Natural killer cell treated with Interleukin-12 subunit alpha and Interleukin-12 subunit beta and Interleukin-15 and Interleukin-18, amount 100 ng/mL, for 72 hours (primary cell): ENCODE results near the gene FERD3L. TPM values are rescaled to one million over a fixed set of nuclear protein-coding genes. Genes with fewer than 3 reads are reported as not detected.
"Not testable (repeated sequence)": the region's sequence is repeated elsewhere in the genome, so short reads cannot be mapped to it uniquely, and the experiment has no call there.

ENCODE experiments used
- ATAC-seq, 2 donors: fragments of 150-1000 bp; cut with Tn5 transposase in 1 of 2; sonication (Bioruptor Pico), chemical (Tn5 transposase) in 1 of 2; 2 replicates each; pipeline ENCODE4 v1.10.0; 2021
- DNase-seq: peaks from one replicate; pipeline ENCODE4 v3.0.0; 2022; ENCODE audit warnings: low spot score
- H3K27ac Mint-ChIP-seq, 2 donors: 1 replicate in 1 of 2; 2 replicates in 1 of 2; pipeline ENCODE4 v1.8.0; 2022; ENCODE audit warnings: mixed read lengths in 2 of 2, mild to moderate bottlenecking in 1 of 2, moderate library complexity in 1 of 2
- H3K27me3 Mint-ChIP-seq, 2 donors: 1 replicate in 1 of 2; 2 replicates in 1 of 2; pipeline ENCODE4 v1.8.0; 2022; ENCODE audit warnings: mixed read lengths in 2 of 2
- H3K36me3 Mint-ChIP-seq: one replicate; pipeline ENCODE4 v1.8.0; 2022; ENCODE audit warnings: mixed read lengths
- H3K4me1 Mint-ChIP-seq, 2 donors: 1 replicate in 1 of 2; 2 replicates in 1 of 2; pipeline ENCODE4 v1.8.0; 2022; ENCODE audit warnings: low read depth in 2 of 2, mixed read lengths in 2 of 2, mild to moderate bottlenecking in 1 of 2
- H3K4me3 Mint-ChIP-seq: one replicate; pipeline ENCODE4 v1.8.0; 2022; ENCODE audit warnings: mixed read lengths
- H3K9me3 Mint-ChIP-seq: 2 replicates; pipeline ENCODE4 v1.8.0; 2022; ENCODE audit warnings: mixed read lengths
- total RNA-seq, 2 donors: library from RNA; stranded (reverse); gene quantifications; one replicate each; pipeline ENCODE4 v1.2.3, GENCODE V29; 2022

Gene FERD3L
- not detected for total RNA-seq

- Mint-ChIP-seq H3K27ac (no peak within 1 kb of the TSS), H3K27me3 (peaks cover 33 to 49% of the 10 kb centered on the region in 2 donors), H3K9me3 (peaks cover 3% of the 10 kb centered on the region), H3K4me3 (peak within 1 kb of the TSS; percentile 27), H3K4me1 (peaks cover 0 to 3% of the 10 kb centered on the region in 2 donors), H3K36me3 (peaks cover 5% of the 10 kb centered on the region)
- ATAC-seq: peak in 1 of 2 donors; percentile 45
- DNase-seq: no peak
These were observed at the start of gene FERD3L for GRCh38 chr7:19144661-19145433. TSS of gene FERD3L (minus strand) at chr7:19145421. CDS start at chr7:19145362, 59 bp downstream.

- not testable (repeated sequence) for DNase-seq
These were observed 49.2 kb upstream of the FERD3L start for GRCh38 chr7:19194417-19194816.

GRCh38 chr7:19181634-19182033 lies 36.4 kb upstream of the FERD3L start:
- peaks cover 18% of the 10 kb centered on the region for H3K9me3 Mint-ChIP-seq
- no peak for ATAC-seq
- H3K4me3 Mint-ChIP-seq: no peak overlapping the region
- H3K4me1 Mint-ChIP-seq: no peaks in the 10 kb centered on the region
- H3K27ac Mint-ChIP-seq: no peak overlapping the region
- H3K36me3 Mint-ChIP-seq: peaks cover 16% of the 10 kb centered on the region
- DNase-seq: no peak
- peaks cover 2 to 6% of the 10 kb centered on the region in 2 donors for H3K27me3 Mint-ChIP-seq

More at GRCh38 chr7:19194417-19194816, 49.2 kb upstream of the FERD3L start:
- not testable (repeated sequence) for H3K36me3 Mint-ChIP-seq, H3K4me3 Mint-ChIP-seq, H3K27ac Mint-ChIP-seq, H3K27me3 Mint-ChIP-seq, H3K4me1 Mint-ChIP-seq, ATAC-seq
- peaks cover 13% of the 10 kb centered on the region for H3K9me3 Mint-ChIP-seq

GRCh38 chr7:19178595-19178994 lies 33.4 kb upstream of the FERD3L start:
- no peak for ATAC-seq
- H3K36me3 Mint-ChIP-seq: peaks cover 13% of the 10 kb centered on the region

GRCh38 chr7:19177269-19177668 lies 32.0 kb upstream of the FERD3L start:
- no peak for DNase-seq
- peaks cover 1% of the 10 kb centered on the region for H3K36me3 Mint-ChIP-seq
- no peaks in the 10 kb centered on the region for H3K4me1 Mint-ChIP-seq
- H3K4me3 Mint-ChIP-seq: no peak overlapping the region
- no peak overlapping the region for H3K27ac Mint-ChIP-seq
- peaks cover 0 to 2% of the 10 kb centered on the region in 2 donors for H3K27me3 Mint-ChIP-seq
- H3K9me3 Mint-ChIP-seq: peaks cover 1% of the 10 kb centered on the region
- no peak for ATAC-seq

More at GRCh38 chr7:19178595-19178994, 33.4 kb upstream of the FERD3L start:
- Mint-ChIP-seq H3K27me3 (peaks cover 2 to 5% of the 10 kb centered on the region in 2 donors), H3K27ac (no peak overlapping the region), H3K9me3 (peaks cover 9% of the 10 kb centered on the region), H3K4me1 (no peaks in the 10 kb centered on the region), H3K4me3 (no peak overlapping the region)
- no peak for DNase-seq

GRCh38 chr7:19175241-19175640 lies 30.0 kb upstream of the FERD3L start:
- no peaks in the 10 kb centered on the region for H3K9me3 Mint-ChIP-seq
- no peak for DNase-seq
- no peak overlapping the region for H3K27ac Mint-ChIP-seq
- ATAC-seq: no peak
- peaks cover 0 to 2% of the 10 kb centered on the region in 2 donors for H3K27me3 Mint-ChIP-seq
- H3K36me3 Mint-ChIP-seq: no peaks in the 10 kb centered on the region
- no peaks in the 10 kb centered on the region for H3K4me1 Mint-ChIP-seq
- H3K4me3 Mint-ChIP-seq: no peak overlapping the region

- no peaks in the 10 kb centered on the region for H3K36me3 Mint-ChIP-seq
- DNase-seq: no peak
- peaks cover 3 to 8% of the 10 kb centered on the region in 2 donors for H3K27me3 Mint-ChIP-seq
- H3K4me1 Mint-ChIP-seq: no peaks in the 10 kb centered on the region
- H3K4me3 Mint-ChIP-seq: no peak overlapping the region
- H3K9me3 Mint-ChIP-seq: peaks cover 4% of the 10 kb centered on the region
- no peak overlapping the region for H3K27ac Mint-ChIP-seq
- ATAC-seq: no peak
These were observed 16.4 kb upstream of the FERD3L start for GRCh38 chr7:19161671-19162070.

GRCh38 chr7:19146699-19147098 lies 1.5 kb upstream of the FERD3L start:
- Mint-ChIP-seq H3K4me1 (peaks cover 0 to 3% of the 10 kb centered on the region in 2 donors), H3K27ac (no peak overlapping the region), H3K9me3 (peaks cover 6% of the 10 kb centered on the region), H3K27me3 (peaks cover 35 to 49% of the 10 kb centered on the region in 2 donors), H3K4me3 (no peak overlapping the region), H3K36me3 (peaks cover 5% of the 10 kb centered on the region)
- ATAC-seq (no peak), DNase-seq (no peak)

GRCh38 chr7:19145434-19146115 lies 354 bp upstream of the FERD3L start:
- Mint-ChIP-seq H3K4me1 (peaks cover 0 to 3% of the 10 kb centered on the region in 2 donors), H3K9me3 (peaks cover 3% of the 10 kb centered on the region), H3K4me3 (no peak overlapping the region), H3K36me3 (peaks cover 5% of the 10 kb centered on the region), H3K27ac (no peak overlapping the region), H3K27me3 (peaks cover 33 to 49% of the 10 kb centered on the region in 2 donors)
- no peak for DNase-seq
- ATAC-seq: no peak

GRCh38 chr7:19143881-19144574 lies 1.2 kb downstream of the FERD3L start:
- Mint-ChIP-seq H3K36me3 (peaks cover 5% of the 10 kb centered on the region), H3K4me3 (no peak overlapping the region), H3K27ac (no peak overlapping the region), H3K4me1 (peaks cover 0 to 3% of the 10 kb centered on the region in 2 donors), H3K27me3 (peaks cover 33 to 49% of the 10 kb centered on the region in 2 donors), H3K9me3 (peaks cover 3% of the 10 kb centered on the region)
- DNase-seq (no peak), ATAC-seq (no peak)

- Mint-ChIP-seq H3K9me3 (no peaks in the 10 kb centered on the region), H3K4me3 (no peak overlapping the region), H3K27ac (no peak overlapping the region), H3K4me1 (peaks cover 0 to 3% of the 10 kb centered on the region in 2 donors), H3K36me3 (no peaks in the 10 kb centered on the region), H3K27me3 (peaks cover 15 to 22% of the 10 kb centered on the region in 2 donors)
- ATAC-seq (no peak), DNase-seq (no peak)
These were observed 5.4 kb downstream of the FERD3L start for GRCh38 chr7:19139706-19140327.

- peaks cover 0 to 3% of the 10 kb centered on the region in 2 donors for H3K27me3 Mint-ChIP-seq
- no peak overlapping the region for H3K27ac Mint-ChIP-seq
- H3K9me3 Mint-ChIP-seq: no peaks in the 10 kb centered on the region
- DNase-seq: no peak
- no peak overlapping the region for H3K4me3 Mint-ChIP-seq
- no peaks in the 10 kb centered on the region for H3K36me3 Mint-ChIP-seq
- ATAC-seq: no peak
- H3K4me1 Mint-ChIP-seq: no peaks in the 10 kb centered on the region
These were observed 11.3 kb downstream of the FERD3L start for GRCh38 chr7:19133886-19134285.

GRCh38 chr7:19133390-19133789 lies 11.8 kb downstream of the FERD3L start:
- Mint-ChIP-seq H3K4me3 (no peak overlapping the region), H3K27me3 (peaks cover 0 to 3% of the 10 kb centered on the region in 2 donors), H3K36me3 (no peaks in the 10 kb centered on the region), H3K9me3 (no peaks in the 10 kb centered on the region), H3K4me1 (no peaks in the 10 kb centered on the region), H3K27ac (no peak overlapping the region)
- DNase-seq: no peak
- ATAC-seq: no peak
